IMR-90 (cell line): ENCODE measurements around the gene YY1AP1. TPM values are rescaled to one million over a fixed set of nuclear protein-coding genes. Genes with fewer than 3 reads are reported as not detected.

Source experiments
- ATAC-seq: fragments of 200-7000 bp; cut with Tn5 transposase; 2 replicates; pipeline ENCODE4 v1.9.1; 2020; ENCODE audit warnings: low read depth, mild to moderate bottlenecking, moderate library complexity
- BruUV-seq: library from RNA; stranded (reverse); fragments of 400-500 nt; replicated peaks from 2 replicates; lab custom pipeline; 2021; lab: Mats Ljungman, UMichigan
- CTCF ChIA-PET: fragments of 300-600 bp; formaldehyde crosslinking; extraction: SDS; loops from one replicate; lab custom pipeline; 2021; ENCODE audit warnings: antibody characterized with exemption; lab: Yijun Ruan, JAX
- POLR2A ChIA-PET: fragments of 300-600 bp; sonication (Branson Sonifier 250); formaldehyde crosslinking; loops from one replicate; lab custom pipeline; 2022; ENCODE audit warnings: antibody characterized with exemption; ENCODE audit not compliant: unreplicated experiment; lab: Charles Lee
- DNase-seq: peaks from one replicate; pipeline ENCODE4 v3.0.0; 2013
- H2AFZ ChIP-seq: replicated peaks from 2 replicates; pipeline ENCODE3; 2013; ENCODE audit warnings: low read length, mild to moderate bottlenecking; ENCODE audit not compliant: poor library complexity
- H2AK5ac ChIP-seq: 2 replicates; pipeline ENCODE4 v1.6.1; 2013; ENCODE audit warnings: low read depth, low read length, inconsistent platforms
- H2AK9ac ChIP-seq: replicated peaks from 2 replicates; pipeline ENCODE3; 2013; ENCODE audit warnings: mild to moderate bottlenecking, low read depth, low read length, moderate library complexity; ENCODE audit not compliant: poor library complexity
- H2BK120ac ChIP-seq: 2 replicates; pipeline ENCODE4 v1.6.1; 2013; ENCODE audit warnings: low read depth, low read length, inconsistent platforms
- H2BK15ac ChIP-seq: 3 replicates; pipeline ENCODE4 v1.6.1; 2013; ENCODE audit warnings: low read depth, low read length, inconsistent platforms
- H2BK20ac ChIP-seq: 2 replicates; pipeline ENCODE4 v1.6.1; 2013; ENCODE audit warnings: low read depth, mild to moderate bottlenecking, inconsistent platforms, low read length, moderate library complexity
- H2BK5ac ChIP-seq: 2 replicates; pipeline ENCODE4 v1.6.1; 2013; ENCODE audit warnings: mild to moderate bottlenecking, low read depth, low read length, inconsistent platforms; ENCODE audit not compliant: poor library complexity, severe bottlenecking
- H3K14ac ChIP-seq: replicated peaks from 2 replicates; pipeline ENCODE4 v1.6.1; 2013; ENCODE audit warnings: low read depth, low read length, inconsistent platforms
- H3K18ac ChIP-seq: 2 replicates; pipeline ENCODE4 v1.6.1; 2013; ENCODE audit warnings: low read depth, low read length, control low read depth
- H3K23ac ChIP-seq: 2 replicates; pipeline ENCODE4 v1.6.1; 2013; ENCODE audit warnings: low read depth, low read length, inconsistent platforms
- H3K27ac ChIP-seq: 2 replicates; pipeline ENCODE4 v1.5.1; 2013; ENCODE audit warnings: mild to moderate bottlenecking, control low read depth, low read length; ENCODE audit not compliant: insufficient read depth
- H3K27me3 ChIP-seq: 2 replicates; pipeline ENCODE4 v1.6.1; 2013; ENCODE audit warnings: low read length; ENCODE audit not compliant: control insufficient read depth, insufficient read depth
- H3K36me3 ChIP-seq: 2 replicates; pipeline ENCODE4 v1.6.1; 2013; ENCODE audit warnings: low read length, mixed read lengths; ENCODE audit not compliant: control insufficient read depth, insufficient read depth
- H3K4ac ChIP-seq: 2 replicates; pipeline ENCODE4 v1.6.1; 2013; ENCODE audit warnings: low read depth, low read length, inconsistent platforms
- H3K4me1 ChIP-seq: 2 replicates; pipeline ENCODE4 v1.6.1; 2013; ENCODE audit warnings: low read length, mixed read lengths; ENCODE audit not compliant: control insufficient read depth, insufficient read depth
- H3K4me2 ChIP-seq: 2 replicates; pipeline ENCODE4 v1.6.1; 2013; ENCODE audit warnings: low read depth, mild to moderate bottlenecking, control low read depth, low read length, moderate library complexity
- H3K4me3 ChIP-seq: 2 replicates; pipeline ENCODE4 v1.5.1; 2013; ENCODE audit warnings: low read depth, mild to moderate bottlenecking, control low read depth, low read length, moderate library complexity; ENCODE audit not compliant: insufficient read depth
- H3K56ac ChIP-seq: 2 replicates; pipeline ENCODE4 v1.6.1; 2013; ENCODE audit warnings: low read length, inconsistent platforms; ENCODE audit not compliant: insufficient read depth; ENCODE audit errors: extremely low read depth
- H3K79me1 ChIP-seq, 2 experiments: 2 replicates each; pipeline ENCODE4 v1.6.1; 2013; ENCODE audit warnings: low read length in 2 of 2, inconsistent platforms in 1 of 2, low read depth in 1 of 2
- H3K9ac ChIP-seq: 2 replicates; pipeline ENCODE4 v1.6.1; 2013; ENCODE audit warnings: low read depth, low read length, control low read depth
- H3K9me1 ChIP-seq: 2 replicates; pipeline ENCODE4 v1.6.1; 2013; ENCODE audit warnings: low read length, inconsistent platforms; ENCODE audit not compliant: insufficient read depth
- H3K9me3 ChIP-seq: 2 replicates; pipeline ENCODE4 v1.6.1; 2013; ENCODE audit warnings: low read length; ENCODE audit not compliant: control insufficient read depth, insufficient read depth
- H4K20me1 ChIP-seq: 2 replicates; pipeline ENCODE4 v1.6.1; 2013; ENCODE audit warnings: low read length, inconsistent platforms; ENCODE audit not compliant: insufficient read depth
- H4K5ac ChIP-seq: 2 replicates; pipeline ENCODE4 v1.6.1; 2013; ENCODE audit warnings: mild to moderate bottlenecking, low read depth, low read length, control low read depth
- H4K8ac ChIP-seq, 2 experiments: 2 replicates each; pipeline ENCODE4 v1.6.1; 2013; ENCODE audit warnings: low read depth in 2 of 2, low read length in 2 of 2, control low read depth in 1 of 2, inconsistent platforms in 1 of 2
- H4K91ac ChIP-seq: 2 replicates; pipeline ENCODE4 v1.6.1; 2013; ENCODE audit warnings: low read depth, low read length, inconsistent platforms; ENCODE audit not compliant: insufficient read depth
- BHLHE40 ChIP-seq: fragments of 150-350 bp; IDR thresholded peaks from 2 replicates; pipeline ENCODE4 v1.6.1; 2016; ENCODE audit warnings: mild to moderate bottlenecking, low read depth, low read length
- CEBPB ChIP-seq: IDR thresholded peaks from 2 replicates; pipeline ENCODE4 v1.6.1; 2012; ENCODE audit warnings: low read depth, low read length, improper control_type of control experiment
- FOS ChIP-seq: fragments of 150-350 bp; IDR thresholded peaks from 2 replicates; pipeline ENCODE4 v1.6.1; 2016; ENCODE audit warnings: low read depth, low read length
- MAFK ChIP-seq: IDR thresholded peaks from 2 replicates; pipeline ENCODE4 v1.6.1; 2012; ENCODE audit warnings: low read depth, low read length, improper control_type of control experiment
- MAZ ChIP-seq: IDR thresholded peaks from 2 replicates; pipeline ENCODE4 v1.6.1; 2012; ENCODE audit warnings: low read depth, mild to moderate bottlenecking, low read length, improper control_type of control experiment, moderate library complexity, borderline replicate concordance
- MXI1 ChIP-seq: IDR thresholded peaks from 2 replicates; pipeline ENCODE4 v1.6.1; 2012; ENCODE audit warnings: low read depth, mild to moderate bottlenecking, low read length, moderate library complexity, borderline replicate concordance
- NFE2L2 ChIP-seq: fragments of 150-350 bp; IDR thresholded peaks from 2 replicates; pipeline ENCODE4 v1.6.1; 2016; ENCODE audit warnings: low read depth, mild to moderate bottlenecking, low read length
- RAD21 ChIP-seq: IDR thresholded peaks from 2 replicates; pipeline ENCODE4 v1.6.1; 2012; ENCODE audit warnings: low read length, improper control_type of control experiment
- RCOR1 ChIP-seq: IDR thresholded peaks from 2 replicates; pipeline ENCODE4 v1.6.1; 2012; ENCODE audit warnings: mild to moderate bottlenecking, low read length, improper control_type of control experiment; ENCODE audit not compliant: insufficient replicate concordance
- RFX5 ChIP-seq: IDR thresholded peaks from 2 replicates; pipeline ENCODE4 v1.8.0; 2012; ENCODE audit warnings: low read depth, mild to moderate bottlenecking, low read length, moderate library complexity
- WGBS, 2 experiments: methylation state at CpG; one replicate each; pipeline versions ENCODE4 v1.1.5 to v1.1.7; 2013; ENCODE audit warnings: missing lambda C conversion rate in 2 of 2; ENCODE audit not compliant: insufficient read length in 1 of 2; ENCODE audit errors: extremely low coverage in 2 of 2; 5-methylcytosine and 5-hydroxymethylcytosine counted together
- dilution Hi-C: fragments of 300-500 bp; cut with HindIII; formaldehyde crosslinking; loops from one replicate; pipeline ENCODE4 v1.14.3; 2018; ENCODE audit warnings: low sequenced_read_pairs; ENCODE audit not compliant: unreplicated experiment
- in situ Hi-C: fragments of 300-500 bp; cut with MboI; formaldehyde crosslinking; loops from 3 replicates; pipeline ENCODE4 v1.14.3; 2019; ENCODE audit warnings: low sequenced_read_pairs, inconsistent platforms, mixed read lengths
- intact Hi-C: fragments of 100-400 bp; cut with micrococcal nuclease; formaldehyde crosslinking; loops from 2 replicates; pipeline ENCODE4 v1.10.0; 2022
- polyA plus RNA-seq, 3 experiments: library from polyadenylated mRNA; depleted of rRNA; stranded (reverse); fragments of >200 nt; gene quantifications; 2 replicates each; pipeline ENCODE4 v1.2.3, GENCODE V29; 2012; ENCODE audit warnings: low replicate concordance in 1 of 3
- total RNA-seq: library from RNA; depleted of rRNA; stranded (reverse); fragments of >200 nt; gene quantifications from 2 replicates; pipeline ENCODE4 v1.2.3, GENCODE V29; 2012
- TF ChIP-seq, protein P1 (sequence below): fragments of 150-350 bp; IDR thresholded peaks from 2 replicates; pipeline ENCODE4 v1.6.1; 2017; ENCODE audit warnings: mild to moderate bottlenecking, antibody characterized with exemption, low read length, low read depth
- TF ChIP-seq, protein P2 (sequence below): conservative IDR thresholded peaks from 2 replicates; pipeline ENCODE4 v1.5.1; 2012; ENCODE audit warnings: mild to moderate bottlenecking, low read depth, low read length, improper control_type of control experiment
- TF ChIP-seq, protein P3 (sequence below): fragments of 150-350 bp; IDR thresholded peaks from 2 replicates; pipeline ENCODE4 v1.6.1; 2016; ENCODE audit warnings: low read depth, mild to moderate bottlenecking, low read length, moderate library complexity, borderline replicate concordance

YY1AP1 gene
- total and polyA plus RNA-seq, 2 of the 4 experiments (the other 2 are of a cell fraction) = 31.5 to 52.6 TPM

- Histone ChIP-seq H3K56ac (no peak overlapping the region), H3K4ac (no peak overlapping the region), H3K18ac (no peak overlapping the region), H3K27me3 (no peaks in the 10 kb centered on the region), H3K79me1 (peaks cover 3 to 52% of the 10 kb centered on the region in 2 experiments; a peak in 3 of 4 replicates), H3K4me2 (no peak overlapping the region), H3K36me3 (no peaks in the 10 kb centered on the region; the same call in 1 of the 2 replicates), H3K27ac (no peak overlapping the region), H3K9me1 (no peaks in the 10 kb centered on the region; the same call in 1 of the 2 replicates), H3K23ac (no peak overlapping the region), H2AK9ac (no peak overlapping the region), H3K9ac (no peak overlapping the region), H3K4me1 (peaks cover 2% of the 10 kb centered on the region; the same call in 1 of the 2 replicates), H4K5ac (no peak overlapping the region), H2BK15ac (no peak overlapping the region), H4K20me1 (peaks cover 35% of the 10 kb centered on the region), H2BK20ac (no peak overlapping the region), H2AFZ (no peak overlapping the region), H2AK5ac (no peak overlapping the region), H2BK5ac (no peak overlapping the region), H3K9me3 (no peaks in the 10 kb centered on the region), H4K8ac (no peak overlapping the region), H3K14ac (no peak overlapping the region), H3K4me3 (no peak overlapping the region), H2BK120ac (no peak overlapping the region), H4K91ac (no peak overlapping the region)
- no CpG with 5 or more reads among the region's 7 CpGs for WGBS, 2 experiments
- TF ChIP-seq, protein P1, sequence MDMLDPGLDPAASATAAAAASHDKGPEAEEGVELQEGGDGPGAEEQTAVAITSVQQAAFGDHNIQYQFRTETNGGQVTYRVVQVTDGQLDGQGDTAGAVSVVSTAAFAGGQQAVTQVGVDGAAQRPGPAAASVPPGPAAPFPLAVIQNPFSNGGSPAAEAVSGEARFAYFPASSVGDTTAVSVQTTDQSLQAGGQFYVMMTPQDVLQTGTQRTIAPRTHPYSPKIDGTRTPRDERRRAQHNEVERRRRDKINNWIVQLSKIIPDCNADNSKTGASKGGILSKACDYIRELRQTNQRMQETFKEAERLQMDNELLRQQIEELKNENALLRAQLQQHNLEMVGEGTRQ = no peak
- TF ChIP-seq, protein P2, sequence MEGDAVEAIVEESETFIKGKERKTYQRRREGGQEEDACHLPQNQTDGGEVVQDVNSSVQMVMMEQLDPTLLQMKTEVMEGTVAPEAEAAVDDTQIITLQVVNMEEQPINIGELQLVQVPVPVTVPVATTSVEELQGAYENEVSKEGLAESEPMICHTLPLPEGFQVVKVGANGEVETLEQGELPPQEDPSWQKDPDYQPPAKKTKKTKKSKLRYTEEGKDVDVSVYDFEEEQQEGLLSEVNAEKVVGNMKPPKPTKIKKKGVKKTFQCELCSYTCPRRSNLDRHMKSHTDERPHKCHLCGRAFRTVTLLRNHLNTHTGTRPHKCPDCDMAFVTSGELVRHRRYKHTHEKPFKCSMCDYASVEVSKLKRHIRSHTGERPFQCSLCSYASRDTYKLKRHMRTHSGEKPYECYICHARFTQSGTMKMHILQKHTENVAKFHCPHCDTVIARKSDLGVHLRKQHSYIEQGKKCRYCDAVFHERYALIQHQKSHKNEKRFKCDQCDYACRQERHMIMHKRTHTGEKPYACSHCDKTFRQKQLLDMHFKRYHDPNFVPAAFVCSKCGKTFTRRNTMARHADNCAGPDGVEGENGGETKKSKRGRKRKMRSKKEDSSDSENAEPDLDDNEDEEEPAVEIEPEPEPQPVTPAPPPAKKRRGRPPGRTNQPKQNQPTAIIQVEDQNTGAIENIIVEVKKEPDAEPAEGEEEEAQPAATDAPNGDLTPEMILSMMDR = no peak
- TF ChIP-seq BHLHE40 (no peak), RAD21 (no peak), CEBPB (no peak), RCOR1 (no peak), FOS (no peak), RFX5 (no peak), MAFK (no peak), MAZ (no peak), MXI1 (no peak), NFE2L2 (no peak)
- TF ChIP-seq, protein P3, sequence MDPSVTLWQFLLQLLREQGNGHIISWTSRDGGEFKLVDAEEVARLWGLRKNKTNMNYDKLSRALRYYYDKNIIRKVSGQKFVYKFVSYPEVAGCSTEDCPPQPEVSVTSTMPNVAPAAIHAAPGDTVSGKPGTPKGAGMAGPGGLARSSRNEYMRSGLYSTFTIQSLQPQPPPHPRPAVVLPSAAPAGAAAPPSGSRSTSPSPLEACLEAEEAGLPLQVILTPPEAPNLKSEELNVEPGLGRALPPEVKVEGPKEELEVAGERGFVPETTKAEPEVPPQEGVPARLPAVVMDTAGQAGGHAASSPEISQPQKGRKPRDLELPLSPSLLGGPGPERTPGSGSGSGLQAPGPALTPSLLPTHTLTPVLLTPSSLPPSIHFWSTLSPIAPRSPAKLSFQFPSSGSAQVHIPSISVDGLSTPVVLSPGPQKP = no peak
- dilution Hi-C loops = no loop called here
- BruUV-seq = no TSS peak
- POLR2A ChIA-PET = no interaction called here
- ATAC-seq = no peak
- in situ Hi-C loops = no loop called here
- DNase-seq = no peak
- intact Hi-C loops = no loop called here
- CTCF ChIA-PET = no interaction called here
Observed at GRCh38 chr1:155694167-155694566, 5.6 kb upstream of the YY1AP1 start.
